Coronary artery (tissue), 2 donors: ENCODE data around the gene POMT1.
"Not testable (repeated sequence)": the region's sequence is repeated elsewhere in the genome, so short reads cannot be mapped to it uniquely, and the experiment has no call there.

ENCODE experiments used
- DNase-seq: peaks from one replicate; pipeline ENCODE4 v3.0.0-alpha.2; 2017; ENCODE audit warnings: low spot score
- H3K27ac ChIP-seq, 2 donors: fragments of 200-600 bp; sonication (generic); one replicate each; pipeline ENCODE4 v1.5.1; 2016 to 2019
- H3K4me3 ChIP-seq: fragments of 200-600 bp; sonication (generic); 2 replicates; pipeline ENCODE4 v1.5.1; 2016; ENCODE audit warnings: mild to moderate bottlenecking, moderate library complexity
- CTCF ChIP-seq: fragments of 200-600 bp; sonication (generic); IDR thresholded peaks from one replicate; pipeline ENCODE4 v1.5.1; 2019; ENCODE audit warnings: antibody characterized with exemption

POMT1 gene

GRCh38 chr9:131502781-131503625 is at the start of gene POMT1:
TSS of gene POMT1 (plus strand) at chr9:131502918. CDS start at chr9:131504219, 1,301 bp downstream.
- H3K27ac ChIP-seq = peak within 1 kb of the TSS; percentile 39 to 79

GRCh38 chr9:131454028-131454427 is 48.7 kb upstream of the POMT1 start:
- no peak for TF ChIP-seq CTCF
- Histone ChIP-seq H3K27ac (no peak overlapping the region), H3K4me3 (no peak overlapping the region)
- DNase-seq = no peak

More at GRCh38 chr9:131502781-131503625, at the start of gene POMT1:
- peak; percentile 90 for DNase-seq
- no peak for TF ChIP-seq CTCF
- peak within 1 kb of the TSS; percentile 97 for H3K4me3 ChIP-seq

GRCh38 chr9:131455655-131456054 is 47.1 kb upstream of the POMT1 start:
- not testable (repeated sequence) for H3K27ac ChIP-seq, H3K4me3 ChIP-seq
- peak; percentile 11 for DNase-seq

GRCh38 chr9:131457746-131458145 is 45.0 kb upstream of the POMT1 start:
- H3K4me3 ChIP-seq = no peak overlapping the region
- peak; percentile 17 for DNase-seq
- no peak for TF ChIP-seq CTCF
- H3K27ac ChIP-seq = no peak overlapping the region

GRCh38 chr9:131459056-131459455 is 43.7 kb upstream of the POMT1 start:
- Histone ChIP-seq H3K4me3 (no peak overlapping the region), H3K27ac (no peak overlapping the region)
- peak; percentile 31 for DNase-seq
- TF ChIP-seq CTCF = no peak

GRCh38 chr9:131461166-131461565 is 41.6 kb upstream of the POMT1 start:
- peak; percentile 14 for DNase-seq

GRCh38 chr9:131464354-131465000 is 38.2 kb upstream of the POMT1 start:
- no peak for TF ChIP-seq CTCF
- DNase-seq = peak; percentile 63
- Histone ChIP-seq H3K27ac (no peak overlapping the region), H3K4me3 (no peak overlapping the region)

More at GRCh38 chr9:131461166-131461565, 41.6 kb upstream of the POMT1 start:
- Histone ChIP-seq H3K4me3 (no peak overlapping the region), H3K27ac (no peak overlapping the region)
- no peak for TF ChIP-seq CTCF
